IPS-15b (cell line): ENCODE data around the gene MARCHF6.
"Not testable (repeated sequence)": the region's sequence is repeated elsewhere in the genome, so short reads cannot be mapped to it uniquely, and the experiment has no call there.

ENCODE experiments used
- H3K27me3 ChIP-seq: one replicate; pipeline ENCODE4 v1.6.1; 2013; ENCODE audit warnings: low read length; ENCODE audit not compliant: control insufficient read depth, insufficient read depth
- H3K36me3 ChIP-seq: one replicate; pipeline ENCODE4 v1.6.1; 2013; ENCODE audit warnings: low read length; ENCODE audit not compliant: control insufficient read depth, insufficient read depth
- H3K4me1 ChIP-seq: one replicate; pipeline ENCODE4 v1.6.1; 2013; ENCODE audit warnings: mild to moderate bottlenecking, low read length; ENCODE audit not compliant: control insufficient read depth, insufficient read depth
- H3K4me3 ChIP-seq: one replicate; pipeline ENCODE4 v1.5.1; 2013; ENCODE audit warnings: low read depth, low read length
- H3K9ac ChIP-seq: one replicate; pipeline ENCODE4 v1.6.1; 2013; ENCODE audit warnings: low read depth, mild to moderate bottlenecking, low read length
- H3K9me3 ChIP-seq: one replicate; pipeline ENCODE4 v1.6.1; 2013; ENCODE audit warnings: mild to moderate bottlenecking, low read length; ENCODE audit not compliant: control insufficient read depth, insufficient read depth

The MARCHF6 gene

GRCh38 chr5:10353241-10354047 lies at the start of gene MARCHF6:
Gene MARCHF6 (plus strand): TSS chr5:10353695. CDS start chr5:10353899, 204 bp downstream.
- no peaks in the 10 kb centered on the region for H3K9me3 ChIP-seq

GRCh38 chr5:10303699-10304170 lies 49.8 kb upstream of the MARCHF6 start:
- Histone ChIP-seq H3K9ac (no peak overlapping the region), H3K4me3 (no peak overlapping the region), H3K27me3 (peaks cover 13% of the 10 kb centered on the region), H3K4me1 (peaks cover 3% of the 10 kb centered on the region), H3K36me3 (no peaks in the 10 kb centered on the region), H3K9me3 (no peaks in the 10 kb centered on the region)

More at GRCh38 chr5:10353241-10354047, at the start of gene MARCHF6:
- Histone ChIP-seq H3K4me1 (peaks cover 15% of the 10 kb centered on the region), H3K27me3 (peaks cover 11% of the 10 kb centered on the region), H3K36me3 (no peaks in the 10 kb centered on the region), H3K9ac (peak within 1 kb of the TSS; percentile 81), H3K4me3 (peak within 1 kb of the TSS; percentile 84)

- H3K9ac ChIP-seq, result no peak overlapping the region
- no peaks in the 10 kb centered on the region for H3K36me3 ChIP-seq
- H3K4me3 ChIP-seq, result no peak overlapping the region
- H3K4me1 ChIP-seq, result peaks cover 3% of the 10 kb centered on the region
- H3K27me3 ChIP-seq, result peaks cover 13% of the 10 kb centered on the region
- no peaks in the 10 kb centered on the region for H3K9me3 ChIP-seq
These were observed 48.6 kb upstream of the MARCHF6 start for GRCh38 chr5:10304932-10305331.

- H3K9ac ChIP-seq, result no peak overlapping the region
These were observed 47.4 kb upstream of the MARCHF6 start for GRCh38 chr5:10306114-10306513.

GRCh38 chr5:10306806-10307205 lies 46.7 kb upstream of the MARCHF6 start:
- Histone ChIP-seq H3K4me1 (peaks cover 3% of the 10 kb centered on the region), H3K36me3 (no peaks in the 10 kb centered on the region), H3K27me3 (peaks cover 13% of the 10 kb centered on the region), H3K9me3 (no peaks in the 10 kb centered on the region), H3K4me3 (peak overlapping the region; percentile 73), H3K9ac (no peak overlapping the region)

More at GRCh38 chr5:10306114-10306513, 47.4 kb upstream of the MARCHF6 start:
- Histone ChIP-seq H3K27me3 (peaks cover 13% of the 10 kb centered on the region), H3K4me3 (no peak overlapping the region), H3K4me1 (peaks cover 3% of the 10 kb centered on the region), H3K36me3 (no peaks in the 10 kb centered on the region), H3K9me3 (no peaks in the 10 kb centered on the region)

GRCh38 chr5:10307206-10308148 lies 46.0 kb upstream of the MARCHF6 start, which contains the start of gene CMBL:
Gene CMBL (minus strand): TSS chr5:10307902. CDS start chr5:10290762, 17,140 bp downstream.
- Histone ChIP-seq H3K9ac (peak within 1 kb of the TSS; percentile 66), H3K27me3 (peaks cover 13% of the 10 kb centered on the region), H3K4me1 (peaks cover 3% of the 10 kb centered on the region), H3K36me3 (no peaks in the 10 kb centered on the region), H3K4me3 (peak within 1 kb of the TSS; percentile 73), H3K9me3 (no peaks in the 10 kb centered on the region)

- H3K36me3 ChIP-seq, result no peaks in the 10 kb centered on the region
- peaks cover 3% of the 10 kb centered on the region for H3K4me1 ChIP-seq
- peaks cover 13% of the 10 kb centered on the region for H3K27me3 ChIP-seq
- H3K9me3 ChIP-seq, result no peaks in the 10 kb centered on the region
- no peak overlapping the region for H3K4me3 ChIP-seq
- H3K9ac ChIP-seq, result no peak overlapping the region
These were observed 44.7 kb upstream of the MARCHF6 start for GRCh38 chr5:10308844-10309243.

GRCh38 chr5:10310066-10310779 lies 43.3 kb upstream of the MARCHF6 start:
- H3K9ac ChIP-seq, result no peak overlapping the region
- no peaks in the 10 kb centered on the region for H3K36me3 ChIP-seq
- no peak overlapping the region for H3K4me3 ChIP-seq
- H3K9me3 ChIP-seq, result no peaks in the 10 kb centered on the region
- peaks cover 13% of the 10 kb centered on the region for H3K27me3 ChIP-seq
- peaks cover 3% of the 10 kb centered on the region for H3K4me1 ChIP-seq

- not testable (repeated sequence) for H3K9ac ChIP-seq, H3K4me1 ChIP-seq, H3K4me3 ChIP-seq, H3K36me3 ChIP-seq, H3K9me3 ChIP-seq
- H3K27me3 ChIP-seq, result peaks cover 13% of the 10 kb centered on the region
These were observed 42.5 kb upstream of the MARCHF6 start for GRCh38 chr5:10310835-10311570.

- Histone ChIP-seq H3K9ac (no peak overlapping the region), H3K36me3 (no peaks in the 10 kb centered on the region), H3K27me3 (peaks cover 6% of the 10 kb centered on the region), H3K4me1 (no peaks in the 10 kb centered on the region), H3K4me3 (no peak overlapping the region), H3K9me3 (no peaks in the 10 kb centered on the region)
These were observed 41.7 kb upstream of the MARCHF6 start for GRCh38 chr5:10311595-10312425.
